OCI-M2 (cell line): ENCODE results near the gene RAB30.
"Not testable (repeated sequence)": the region's sequence is repeated elsewhere in the genome, so short reads cannot be mapped to it uniquely, and the experiment has no call there.

ENCODE experiments used
- DNase-seq: peaks from one replicate; lab custom pipeline; 2025; ENCODE audit not compliant: unreplicated experiment; lab: John Stamatoyannopoulos, UW

The RAB30 gene

GRCh38 chr11:82988936-82989627 is 82.6 kb downstream of the RAB30 start:
- no peak for DNase-seq

- DNase-seq, result no peak
These were observed 83.7 kb downstream of the RAB30 start for GRCh38 chr11:82987997-82988396.

- no peak for DNase-seq
These were observed 85.3 kb downstream of the RAB30 start for GRCh38 chr11:82986446-82986845.

GRCh38 chr11:82981852-82982251 is 89.8 kb downstream of the RAB30 start:
- DNase-seq, result no peak

GRCh38 chr11:82980947-82981346 is 90.8 kb downstream of the RAB30 start:
- DNase-seq, result no peak

GRCh38 chr11:82980292-82980691 is 91.4 kb downstream of the RAB30 start:
- DNase-seq, result no peak

- DNase-seq, result no peak
These were observed 91.9 kb downstream of the RAB30 start for GRCh38 chr11:82979824-82980223.

GRCh38 chr11:82978422-82979099 is 93.1 kb downstream of the RAB30 start:
- DNase-seq, result no peak

- no peak for DNase-seq
These were observed 94.9 kb downstream of the RAB30 start for GRCh38 chr11:82976786-82977185.

- DNase-seq, result no peak
These were observed 95.8 kb downstream of the RAB30 start for GRCh38 chr11:82975882-82976281.

GRCh38 chr11:82974851-82975250 is 96.8 kb downstream of the RAB30 start:
- no peak for DNase-seq

GRCh38 chr11:82974135-82974534 is 97.6 kb downstream of the RAB30 start:
- DNase-seq, result no peak

GRCh38 chr11:82972103-82972502 is 99.6 kb downstream of the RAB30 start:
- no peak for DNase-seq

GRCh38 chr11:82971519-82971946 is 100.2 kb downstream of the RAB30 start:
- DNase-seq, result not testable (repeated sequence)

GRCh38 chr11:82970507-82971083 is 101.1 kb downstream of the RAB30 start:
- not testable (repeated sequence) for DNase-seq

GRCh38 chr11:82969811-82970210 is 101.9 kb downstream of the RAB30 start:
- no peak for DNase-seq

GRCh38 chr11:82967381-82967780 is 104.3 kb downstream of the RAB30 start:
- no peak for DNase-seq

- DNase-seq, result not testable (repeated sequence)
These were observed 109.7 kb downstream of the RAB30 start for GRCh38 chr11:82962021-82962420.

- DNase-seq, result no peak
These were observed 110.9 kb downstream of the RAB30 start for GRCh38 chr11:82960779-82961143.

- no peak for DNase-seq
These were observed 111.5 kb downstream of the RAB30 start for GRCh38 chr11:82959987-82960778.

- DNase-seq, result not testable (repeated sequence)
These were observed 115.8 kb downstream of the RAB30 start for GRCh38 chr11:82955736-82956453.
